ENCODE data around the gene PYGL. TPM values are rescaled to one million over a fixed set of nuclear protein-coding genes. Genes with fewer than 3 reads are reported as not detected.

Gene PYGL
- polyA plus RNA-seq, 1 of the 3 experiments (the other 2 are of a cell fraction) = 60.2 TPM

DNA sequence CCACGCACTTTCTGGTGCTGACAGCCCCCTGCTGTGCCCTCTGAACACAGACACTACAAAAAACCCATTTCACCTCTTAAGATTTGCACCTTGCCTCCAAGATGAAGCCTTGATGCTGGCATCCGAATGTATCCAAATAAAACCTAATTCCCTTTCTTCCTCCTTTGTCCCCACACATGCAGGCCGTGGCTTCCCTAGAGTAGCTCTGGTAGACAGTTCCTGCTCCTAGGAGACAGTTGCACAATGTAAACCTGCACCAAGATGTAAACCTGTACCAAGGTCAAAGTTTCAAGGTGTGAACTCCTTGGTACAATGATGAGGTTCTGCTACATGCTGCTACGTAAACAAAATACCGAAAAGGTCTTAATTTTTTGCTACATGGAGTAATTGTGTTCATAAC is 73.1 kb downstream of the PYGL start:
- WGBS (ENCODE audit: low lambda C conversion rate) = 89% methylated on average over 5 of the region's 5 CpGs
- POLR2A ChIA-PET = no interaction called here

DNA sequence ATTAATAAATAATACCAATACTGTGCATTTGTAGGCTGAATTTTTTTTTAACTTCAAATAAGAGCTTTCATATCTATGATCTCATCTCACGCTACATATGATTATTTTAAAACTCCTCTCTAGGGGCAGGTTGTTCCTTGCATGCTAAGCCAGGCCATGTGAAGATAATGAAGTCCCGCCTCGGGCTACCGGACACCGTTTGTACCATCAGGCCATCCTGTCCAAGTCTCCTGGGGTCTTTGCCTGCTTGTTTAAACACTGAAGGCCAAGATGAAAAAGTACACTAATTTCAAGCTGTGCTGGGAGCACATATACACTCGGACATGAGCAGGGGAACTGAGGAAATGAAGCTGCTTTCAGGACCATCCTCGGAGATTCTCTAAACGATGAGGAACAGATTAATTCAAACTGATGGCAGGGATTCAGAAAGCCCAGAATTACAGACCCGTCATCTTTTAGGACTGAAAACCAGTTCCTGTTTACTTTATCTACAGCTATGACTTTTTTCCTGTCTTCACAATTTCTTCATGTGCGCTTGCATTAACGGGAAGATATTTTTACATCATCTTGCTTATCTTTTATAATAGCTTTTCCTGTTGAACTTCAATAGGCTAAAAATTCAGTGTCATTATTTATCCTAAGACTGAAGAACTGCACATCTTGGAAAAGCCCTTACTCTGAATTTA is 78.7 kb downstream of the PYGL start:
- H3K27me3 ChIP-seq (ENCODE audit: insufficient read depth) = no peaks in the 10 kb centered on the region
- no peaks in the 10 kb centered on the region for H3K9me2 ChIP-seq
- no peak overlapping the region for H2AFZ ChIP-seq (ENCODE audit: low read depth)
- no peak for TF ChIP-seq GATA2 (CRISPR knock-in tag; IDR thresholded peaks at IDR 0.05)
- H3K9ac ChIP-seq = no peak overlapping the region
- ChIA-PET POLR2A (no interaction called here), CTCF (interaction anchor here (1.6 kb wide), 2 partner anchors 246 to 323 kb away, joined by 3 to 5 read pairs; no protein-coding TSS in a partner anchor)
- no peaks in the 10 kb centered on the region for H4K20me1 ChIP-seq (ENCODE audit: insufficient read depth)
- no peaks in the 10 kb centered on the region for H3K79me2 ChIP-seq (ENCODE audit: insufficient read depth)
- no peaks in the 10 kb centered on the region; a peak in 1 of 4 replicates for H3K4me1 ChIP-seq (ENCODE audit: control insufficient read depth in 1 of 2, insufficient read depth in 2 of 2, low read depth in 1 of 2, low read length in 1 of 2)
- no peaks in the 10 kb centered on the region for H3K36me3 ChIP-seq (replicated peaks in 1 of 2; ENCODE audit: control insufficient read depth in 1 of 2, insufficient read depth in 2 of 2, low read length in 1 of 2)
- no peak overlapping the region for H3K27ac ChIP-seq (ENCODE audit: low read depth in 2 of 2, low read length in 1 of 2)
- no peaks in the 10 kb centered on the region for H3F3A ChIP-seq (replicated peaks; ENCODE audit: insufficient read depth)
- WGBS (ENCODE audit: low lambda C conversion rate) = 81% methylated on average over 11 of the region's 11 CpGs
- H3K9me3 ChIP-seq = no peaks in the 10 kb centered on the region
- no peak for DNase-seq
- H3K4me3 ChIP-seq (ENCODE audit: low read depth in 2 of 2, low read length in 1 of 2) = no peak overlapping the region
- no peak overlapping the region for H3K4me2 ChIP-seq

More for the DNA sequence above, 73.1 kb downstream of the PYGL start:
- H3K27ac ChIP-seq (ENCODE audit: low read depth in 2 of 2, low read length in 1 of 2) = no peak overlapping the region
- H3F3A ChIP-seq (replicated peaks; ENCODE audit: insufficient read depth) = no peaks in the 10 kb centered on the region
- H3K27me3 ChIP-seq (ENCODE audit: insufficient read depth) = no peaks in the 10 kb centered on the region
- TF ChIP-seq, protein P1, sequence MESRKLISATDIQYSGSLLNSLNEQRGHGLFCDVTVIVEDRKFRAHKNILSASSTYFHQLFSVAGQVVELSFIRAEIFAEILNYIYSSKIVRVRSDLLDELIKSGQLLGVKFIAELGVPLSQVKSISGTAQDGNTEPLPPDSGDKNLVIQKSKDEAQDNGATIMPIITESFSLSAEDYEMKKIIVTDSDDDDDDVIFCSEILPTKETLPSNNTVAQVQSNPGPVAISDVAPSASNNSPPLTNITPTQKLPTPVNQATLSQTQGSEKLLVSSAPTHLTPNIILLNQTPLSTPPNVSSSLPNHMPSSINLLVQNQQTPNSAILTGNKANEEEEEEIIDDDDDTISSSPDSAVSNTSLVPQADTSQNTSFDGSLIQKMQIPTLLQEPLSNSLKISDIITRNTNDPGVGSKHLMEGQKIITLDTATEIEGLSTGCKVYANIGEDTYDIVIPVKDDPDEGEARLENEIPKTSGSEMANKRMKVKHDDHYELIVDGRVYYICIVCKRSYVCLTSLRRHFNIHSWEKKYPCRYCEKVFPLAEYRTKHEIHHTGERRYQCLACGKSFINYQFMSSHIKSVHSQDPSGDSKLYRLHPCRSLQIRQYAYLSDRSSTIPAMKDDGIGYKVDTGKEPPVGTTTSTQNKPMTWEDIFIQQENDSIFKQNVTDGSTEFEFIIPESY (IDR thresholded peaks at IDR 0.05; ENCODE audit: borderline replicate concordance, low read depth) = no peak
- TF ChIP-seq, protein P2, sequence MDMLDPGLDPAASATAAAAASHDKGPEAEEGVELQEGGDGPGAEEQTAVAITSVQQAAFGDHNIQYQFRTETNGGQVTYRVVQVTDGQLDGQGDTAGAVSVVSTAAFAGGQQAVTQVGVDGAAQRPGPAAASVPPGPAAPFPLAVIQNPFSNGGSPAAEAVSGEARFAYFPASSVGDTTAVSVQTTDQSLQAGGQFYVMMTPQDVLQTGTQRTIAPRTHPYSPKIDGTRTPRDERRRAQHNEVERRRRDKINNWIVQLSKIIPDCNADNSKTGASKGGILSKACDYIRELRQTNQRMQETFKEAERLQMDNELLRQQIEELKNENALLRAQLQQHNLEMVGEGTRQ (IDR thresholded peaks at IDR 0.05; ENCODE audit: borderline replicate concordance, low read depth, low read length) = no peak
- TF ChIP-seq EZH2phosphoT487 (IDR thresholded peaks at IDR 0.05; ENCODE audit: borderline replicate concordance, low read depth) (no peak), MXI1 (IDR thresholded peaks at IDR 0.05; ENCODE audit: low read depth, low read length) (no peak), RXRA (IDR thresholded peaks at IDR 0.05; ENCODE audit: borderline replicate concordance, low read depth) (no peak), ELF1 (IDR thresholded peaks at IDR 0.05) (no peak), SMC3 (IDR thresholded peaks at IDR 0.05; ENCODE audit: low read depth, low read length) (no peak), RAD21 (IDR thresholded peaks at IDR 0.05; ENCODE audit: low read length) (no peak), GATA2 (CRISPR knock-in tag; IDR thresholded peaks at IDR 0.05) (no peak), RCOR1 (IDR thresholded peaks at IDR 0.05; ENCODE audit: low read length) (no peak)
- no peaks in the 10 kb centered on the region for H3K36me3 ChIP-seq (replicated peaks in 1 of 2; ENCODE audit: control insufficient read depth in 1 of 2, insufficient read depth in 2 of 2, low read length in 1 of 2)
- H2AFZ ChIP-seq (ENCODE audit: low read depth) = no peak overlapping the region
- H3K79me2 ChIP-seq (ENCODE audit: insufficient read depth) = no peaks in the 10 kb centered on the region
- no peaks in the 10 kb centered on the region for H3K9me2 ChIP-seq
- no peak overlapping the region for H3K4me3 ChIP-seq (ENCODE audit: low read depth in 2 of 2, low read length in 1 of 2)
- DNase-seq = no peak
- H3K4me1 ChIP-seq (ENCODE audit: control insufficient read depth in 1 of 2, insufficient read depth in 2 of 2, low read depth in 1 of 2, low read length in 1 of 2) = no peaks in the 10 kb centered on the region; a peak in 1 of 4 replicates
- no peaks in the 10 kb centered on the region for H3K9me3 ChIP-seq
- H3K9ac ChIP-seq = no peak overlapping the region
- H3K4me2 ChIP-seq = no peak overlapping the region
- CTCF ChIA-PET = interaction anchor here (1.2 to 1.7 kb wide), 3 partner anchors 11 to 17 kb away, joined by 3 to 7 read pairs (median 4); no protein-coding TSS in a partner anchor
- H4K20me1 ChIP-seq (ENCODE audit: insufficient read depth) = no peaks in the 10 kb centered on the region

Measured in SK-N-SH (cell line).